Measurements from ENCODE around the gene CPA5.
"Not testable (repeated sequence)": the region's sequence is repeated elsewhere in the genome, so short reads cannot be mapped to it uniquely, and the experiment has no call there.

Gene CPA5

GRCh38 chr7:130344271-130344866 is at the start of gene CPA5:
Gene CPA5, plus strand, starts transcription at chr7:130344816. Its CDS starts 1,670 bp downstream, at chr7:130346486.
- DNase-seq, result no peak

GRCh38 chr7:130296221-130296951 is 48.2 kb upstream of the CPA5 start:
- DNase-seq, result no peak

- DNase-seq, result peak; percentile 94 to 95
Measured at GRCh38 chr7:130297628-130298543, 46.7 kb upstream of the CPA5 start.

- no peak for DNase-seq
Measured at GRCh38 chr7:130298544-130299326, 45.9 kb upstream of the CPA5 start.

GRCh38 chr7:130299866-130300265 is 44.8 kb upstream of the CPA5 start:
- no peak for DNase-seq

GRCh38 chr7:130301501-130302020 is 43.1 kb upstream of the CPA5 start:
- no peak for DNase-seq

GRCh38 chr7:130302649-130303048 is 42.0 kb upstream of the CPA5 start:
- no peak for DNase-seq

GRCh38 chr7:130303127-130303526 is 41.5 kb upstream of the CPA5 start:
- no peak for DNase-seq

GRCh38 chr7:130303551-130303950 is 41.1 kb upstream of the CPA5 start:
- no peak for DNase-seq

GRCh38 chr7:130303982-130304381 is 40.6 kb upstream of the CPA5 start:
- DNase-seq, result no peak

- DNase-seq, result no peak
Measured at GRCh38 chr7:130304878-130305277, 39.7 kb upstream of the CPA5 start.

- DNase-seq, result no peak
Measured at GRCh38 chr7:130305433-130306042, 39.1 kb upstream of the CPA5 start.

GRCh38 chr7:130309986-130310385 is 34.6 kb upstream of the CPA5 start:
- no peak for DNase-seq

- DNase-seq, result no peak
Measured at GRCh38 chr7:130314305-130314704, 30.3 kb upstream of the CPA5 start.

- no peak for DNase-seq
Measured at GRCh38 chr7:130319541-130319940, 25.1 kb upstream of the CPA5 start.

- DNase-seq, result not testable (repeated sequence)
Measured at GRCh38 chr7:130321542-130322229, 22.9 kb upstream of the CPA5 start.

- DNase-seq, result no peak
Measured at GRCh38 chr7:130322615-130323014, 22.0 kb upstream of the CPA5 start.

GRCh38 chr7:130324306-130324943 is 20.2 kb upstream of the CPA5 start:
- DNase-seq, result no peak

- no peak for DNase-seq
Measured at GRCh38 chr7:130329681-130330080, 14.9 kb upstream of the CPA5 start.

- DNase-seq, result no peak
Measured at GRCh38 chr7:130332259-130333053, 12.2 kb upstream of the CPA5 start.
